DMS114 treated with DMSO at 0.1 percent for 48 hours (cell line): Measurements from ENCODE around the gene NUP93.
"Not testable (repeated sequence)": the region's sequence is repeated elsewhere in the genome, so short reads cannot be mapped to it uniquely, and the experiment has no call there.

Experiments used
- DNase-seq: peaks from one replicate; lab custom pipeline; 2025; ENCODE audit not compliant: unreplicated experiment; lab: John Stamatoyannopoulos, UW

The NUP93 gene

DNA sequence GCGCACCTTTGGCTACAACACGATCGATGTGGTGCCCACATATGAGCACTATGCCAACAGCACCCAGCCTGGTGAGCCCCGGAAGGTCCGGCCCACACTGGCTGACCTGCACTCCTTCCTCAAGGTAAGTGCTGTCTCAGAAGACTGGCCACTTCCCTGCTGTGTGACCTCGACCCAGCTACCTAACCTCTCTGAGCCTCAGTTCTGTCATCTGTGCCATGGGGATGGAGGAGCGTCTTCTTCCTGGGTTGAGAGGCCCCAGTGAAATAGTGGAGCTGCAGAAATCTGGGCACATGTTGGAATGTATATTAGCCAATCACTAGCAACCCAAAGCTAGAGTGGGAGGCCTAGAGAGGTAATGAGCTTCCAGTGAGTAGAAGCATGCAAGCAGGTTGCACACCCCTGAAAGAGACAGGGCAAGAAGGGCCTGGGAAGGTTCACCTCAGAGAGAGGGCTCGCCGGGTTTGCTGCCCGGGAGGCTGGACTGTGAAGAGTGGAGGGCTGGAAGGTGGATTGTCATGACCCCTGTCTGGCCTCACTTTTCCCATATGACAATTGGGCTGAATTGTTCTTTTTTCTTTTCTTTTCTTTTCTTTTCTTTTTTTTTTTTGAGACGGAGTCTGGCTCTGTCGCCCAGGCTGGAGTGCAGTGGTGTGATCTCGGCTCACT is 135.6 kb downstream of the NUP93 start:
- DNase-seq: no peak

DNA sequence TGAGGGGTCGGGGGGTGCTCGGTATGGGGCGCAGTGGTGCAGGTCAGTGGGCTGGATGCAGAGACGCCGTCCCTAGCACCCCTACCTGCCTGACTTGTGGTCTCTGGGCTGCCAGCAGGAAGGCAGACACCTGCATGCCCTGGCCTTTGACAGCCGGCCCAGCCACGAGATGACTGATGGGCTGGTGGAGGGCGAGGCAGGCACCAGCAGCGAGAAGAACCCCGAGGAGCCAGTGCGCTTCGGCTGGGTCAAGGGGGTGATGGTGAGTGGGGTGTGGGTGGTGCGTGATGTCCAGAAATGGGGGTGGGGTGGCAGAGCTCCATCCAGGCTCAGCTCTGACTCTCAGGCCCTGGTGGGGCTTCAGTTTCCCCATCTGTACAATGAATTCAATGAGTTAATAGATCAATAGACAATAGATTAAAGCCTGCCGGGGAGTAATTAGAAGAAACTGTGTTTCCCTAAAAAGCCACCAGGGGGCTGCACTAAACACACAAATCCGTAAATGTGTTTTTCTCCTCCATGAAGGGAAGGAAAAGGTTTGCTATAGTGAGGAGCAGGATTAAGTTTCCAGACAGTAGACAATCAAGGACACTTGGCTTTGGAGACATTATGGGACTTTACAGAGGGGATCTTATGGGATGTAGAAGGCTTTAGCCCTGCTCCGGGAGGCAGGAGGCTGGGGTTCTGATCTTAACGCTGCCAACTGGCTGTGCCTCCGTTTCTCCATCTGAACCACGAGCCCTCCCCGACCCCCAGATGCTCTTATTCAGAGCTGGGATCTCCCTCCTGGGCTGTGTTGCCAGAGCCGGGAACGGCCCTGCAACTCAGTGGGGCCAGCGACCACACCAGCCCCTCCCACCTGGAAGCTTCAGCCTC is 137.3 kb downstream of the NUP93 start:
- DNase-seq: peak; percentile 65

DNA sequence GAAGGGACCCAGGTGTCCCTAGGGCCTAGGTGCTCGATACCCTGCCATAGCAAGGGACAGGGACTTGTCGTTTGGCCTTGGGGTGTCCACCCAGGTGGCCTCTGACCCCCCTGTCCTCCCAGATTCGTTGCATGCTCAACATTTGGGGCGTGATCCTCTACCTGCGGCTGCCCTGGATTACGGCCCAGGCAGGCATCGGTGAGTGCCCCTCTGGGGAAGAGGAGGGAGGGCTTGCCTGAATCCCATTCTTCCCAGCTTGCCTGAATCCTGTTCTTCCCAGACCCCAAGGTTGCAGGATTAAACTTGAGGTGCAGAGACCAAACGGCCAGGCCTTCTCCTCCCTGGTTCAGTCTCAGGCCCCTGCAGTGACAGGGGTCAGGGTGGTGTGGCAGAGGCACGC is 138.2 kb downstream of the NUP93 start:
- no peak for DNase-seq

DNA sequence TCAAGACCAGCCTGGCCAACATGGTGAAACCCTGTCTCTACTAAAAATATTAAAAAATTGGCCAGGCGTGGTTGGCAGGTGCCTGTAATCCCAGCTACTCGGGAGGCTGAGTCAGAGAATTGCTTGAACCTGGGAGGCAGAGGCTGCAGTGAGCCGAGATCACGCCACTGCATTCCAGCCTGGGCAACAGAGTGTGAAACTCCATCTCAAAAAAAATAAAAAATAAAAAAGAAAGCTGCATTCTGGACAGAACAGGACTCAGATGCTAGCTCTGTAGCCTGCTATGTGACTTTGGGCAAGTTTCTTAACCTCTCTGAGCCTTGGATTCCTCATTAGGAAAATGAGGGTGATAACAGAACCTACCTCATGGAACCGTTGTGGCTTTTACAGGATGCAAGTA is 138.8 kb downstream of the NUP93 start:
- DNase-seq: not testable (repeated sequence)

DNA sequence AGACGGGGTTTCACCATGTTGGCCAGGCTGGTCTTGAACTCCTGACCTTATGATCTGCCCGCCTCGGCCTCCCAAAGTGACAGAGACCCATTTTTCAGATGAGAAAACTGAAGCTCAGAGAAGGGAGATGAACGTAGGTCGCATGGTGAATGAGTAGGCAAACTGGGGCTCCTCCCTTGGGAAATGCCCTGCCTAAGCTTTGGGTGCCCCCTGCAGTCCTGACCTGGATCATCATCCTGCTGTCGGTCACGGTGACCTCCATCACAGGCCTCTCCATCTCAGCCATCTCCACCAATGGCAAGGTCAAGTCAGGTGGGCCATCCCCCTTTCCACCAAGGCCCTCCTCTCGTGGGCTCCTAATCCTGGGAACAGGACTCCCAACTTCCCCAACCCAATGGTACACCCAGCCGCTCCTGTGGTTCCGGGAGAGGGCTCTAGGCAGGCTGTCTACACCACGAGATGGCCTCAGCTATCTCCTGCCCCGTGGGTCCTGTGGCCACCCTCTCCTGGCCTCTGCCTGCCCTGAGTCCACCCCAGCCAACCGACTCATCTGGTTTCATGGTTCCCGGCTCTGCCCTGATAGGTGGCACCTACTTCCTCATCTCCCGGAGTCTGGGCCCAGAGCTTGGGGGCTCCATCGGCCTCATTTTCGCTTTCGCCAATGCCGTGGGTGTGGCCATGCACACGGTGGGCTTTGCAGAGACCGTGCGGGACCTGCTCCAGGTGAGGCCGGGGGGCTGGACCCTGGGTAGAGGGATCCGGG is 139.8 kb downstream of the NUP93 start:
- DNase-seq: no peak

DNA sequence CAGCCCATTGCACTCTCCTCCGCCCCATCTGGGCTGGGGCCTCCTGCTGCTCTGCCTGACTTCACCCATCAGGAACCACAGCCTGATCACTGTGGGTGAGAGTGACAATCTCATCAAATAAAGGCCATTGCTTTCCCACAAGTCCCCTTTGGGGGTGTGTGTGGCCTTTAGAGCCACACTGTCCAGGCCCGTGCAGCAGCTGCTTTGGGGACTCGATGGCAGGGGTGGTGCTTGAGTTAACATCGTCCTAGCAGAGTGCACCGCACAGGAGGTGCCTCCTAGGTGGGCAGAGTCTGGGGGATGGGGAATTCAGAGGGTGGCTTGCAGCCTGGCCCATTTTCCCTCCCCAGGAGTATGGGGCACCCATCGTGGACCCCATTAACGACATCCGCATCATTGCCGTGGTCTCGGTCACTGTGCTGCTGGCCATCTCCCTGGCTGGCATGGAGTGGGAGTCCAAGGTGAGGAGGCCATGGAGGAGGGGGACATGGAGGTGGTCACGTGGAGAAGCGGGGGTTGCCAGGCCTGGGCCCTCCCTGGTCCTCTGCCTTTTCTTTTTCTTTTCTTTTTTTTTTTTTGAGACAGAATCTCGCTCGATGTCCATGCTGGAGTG is 140.5 kb downstream of the NUP93 start:
- no peak for DNase-seq

DNA sequence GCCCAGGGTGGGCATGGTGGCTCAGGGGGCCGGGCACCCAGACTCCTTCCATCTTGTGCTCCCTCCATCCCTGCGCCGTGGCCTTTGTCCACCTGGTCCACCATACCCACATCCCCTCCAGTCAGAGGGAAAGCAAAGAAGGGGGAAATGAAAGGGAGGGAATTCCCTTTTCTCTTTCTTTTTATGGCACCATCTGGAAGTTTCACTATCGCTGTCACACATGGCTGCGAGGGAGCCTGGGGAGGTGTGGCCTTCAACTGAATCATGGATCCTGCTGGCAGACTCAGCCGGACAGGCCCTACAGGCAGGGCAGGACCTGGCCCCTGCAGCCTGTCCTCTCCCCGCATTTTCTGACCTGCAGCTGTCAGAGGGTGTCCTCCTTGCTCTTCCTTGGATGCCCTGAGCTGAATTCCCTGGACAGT is 141.3 kb downstream of the NUP93 start:
- no peak for DNase-seq

DNA sequence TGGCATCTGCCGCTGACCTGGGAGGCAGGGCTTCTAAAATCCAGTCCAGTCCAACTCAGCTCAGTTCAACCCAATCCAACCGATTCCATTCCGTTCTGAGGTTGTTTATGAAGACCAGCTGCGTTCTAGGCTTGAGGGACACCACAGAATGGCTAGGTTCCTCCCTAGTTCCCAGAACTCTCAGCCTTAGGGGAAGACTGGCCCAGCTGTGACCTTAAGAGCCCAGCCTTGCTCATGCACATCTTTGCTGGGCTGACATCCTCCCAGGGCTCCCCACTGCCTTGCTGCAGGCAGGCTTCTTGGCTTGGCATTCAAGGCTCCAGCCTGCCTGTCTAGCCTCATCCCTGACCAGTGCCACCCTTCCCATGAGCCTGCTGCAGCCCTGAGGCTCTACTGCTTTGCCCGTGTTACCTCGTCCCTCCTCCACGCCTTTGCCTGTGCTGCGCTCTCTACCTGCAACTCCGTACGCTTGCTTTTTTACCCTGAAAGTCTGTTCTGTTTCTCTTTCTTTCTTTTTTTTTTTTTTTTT is 143.0 kb downstream of the NUP93 start:
- no peak for DNase-seq

DNA sequence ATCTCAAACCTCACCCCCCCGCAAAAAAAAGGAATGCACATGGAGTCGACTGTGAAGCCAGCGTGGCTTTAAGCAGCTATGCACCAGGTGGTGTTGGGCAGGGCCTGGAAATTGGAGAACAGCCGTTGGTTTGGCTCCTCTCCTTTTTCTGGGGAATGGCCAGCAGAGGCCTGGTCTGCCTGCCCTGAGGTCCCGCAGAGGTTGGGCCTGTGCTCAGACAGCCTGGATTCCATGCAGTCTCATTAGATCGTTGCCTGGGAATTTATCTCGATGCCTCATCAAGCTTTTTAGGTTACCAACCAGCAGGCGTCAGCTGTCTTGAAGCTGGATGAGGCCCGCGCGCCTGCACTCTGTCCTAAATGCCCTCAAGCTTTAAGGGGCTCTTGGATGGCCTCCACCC is 144.9 kb downstream of the NUP93 start:
- DNase-seq: no peak

DNA sequence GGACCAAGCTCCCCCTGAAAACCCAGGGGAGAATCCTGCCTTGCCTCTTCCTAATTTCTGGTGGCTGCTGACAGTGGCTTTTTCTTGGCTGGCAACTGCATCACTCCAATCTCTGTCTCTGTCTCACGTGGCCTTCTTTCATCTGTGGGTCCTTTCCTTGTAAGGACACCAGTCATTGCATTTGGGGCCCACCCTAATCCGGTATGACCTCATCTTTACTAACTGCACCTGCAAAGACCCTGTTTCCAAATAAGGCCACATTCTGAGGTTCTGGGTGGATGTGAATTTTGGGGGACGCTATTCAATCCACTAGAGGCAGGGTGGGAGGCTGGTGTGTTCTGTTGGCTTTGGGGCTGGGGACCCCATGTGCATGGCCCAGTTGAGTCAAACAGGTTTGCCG is 146.1 kb downstream of the NUP93 start:
- DNase-seq: no peak

DNA sequence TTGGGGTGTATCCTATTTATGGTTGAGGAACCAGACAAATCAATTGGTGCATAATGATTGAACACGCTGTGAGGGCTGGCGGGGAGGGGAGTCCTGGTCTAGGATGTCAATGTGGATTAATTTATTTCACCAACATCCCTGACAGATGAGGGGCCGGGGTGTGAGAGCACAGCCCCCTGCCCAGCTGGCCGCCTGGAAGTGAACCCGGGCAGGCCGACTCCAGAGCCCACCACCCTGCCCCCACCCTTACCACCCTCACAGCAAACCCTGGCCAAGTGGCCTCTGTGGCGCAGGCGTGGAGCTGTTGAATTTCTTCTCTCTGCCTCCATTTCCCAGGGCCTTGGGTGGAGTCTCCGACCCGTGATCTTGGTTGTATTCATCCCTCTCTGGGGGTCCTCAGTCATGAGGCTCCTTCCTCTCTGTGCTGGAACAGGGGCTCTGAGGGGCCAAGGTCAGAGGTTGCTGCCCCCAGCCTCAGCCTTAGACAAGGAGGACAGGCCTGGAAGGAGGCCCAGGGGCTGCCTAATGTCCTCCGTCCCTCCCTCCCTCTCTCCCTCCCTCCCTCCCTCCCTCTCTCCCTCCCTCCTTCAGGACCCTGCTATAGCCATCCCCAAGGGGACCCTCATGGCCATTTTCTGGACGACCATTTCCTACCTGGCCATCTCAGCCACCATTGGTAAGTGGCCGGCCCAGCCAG is 147.7 kb downstream of the NUP93 start:
- DNase-seq: no peak

DNA sequence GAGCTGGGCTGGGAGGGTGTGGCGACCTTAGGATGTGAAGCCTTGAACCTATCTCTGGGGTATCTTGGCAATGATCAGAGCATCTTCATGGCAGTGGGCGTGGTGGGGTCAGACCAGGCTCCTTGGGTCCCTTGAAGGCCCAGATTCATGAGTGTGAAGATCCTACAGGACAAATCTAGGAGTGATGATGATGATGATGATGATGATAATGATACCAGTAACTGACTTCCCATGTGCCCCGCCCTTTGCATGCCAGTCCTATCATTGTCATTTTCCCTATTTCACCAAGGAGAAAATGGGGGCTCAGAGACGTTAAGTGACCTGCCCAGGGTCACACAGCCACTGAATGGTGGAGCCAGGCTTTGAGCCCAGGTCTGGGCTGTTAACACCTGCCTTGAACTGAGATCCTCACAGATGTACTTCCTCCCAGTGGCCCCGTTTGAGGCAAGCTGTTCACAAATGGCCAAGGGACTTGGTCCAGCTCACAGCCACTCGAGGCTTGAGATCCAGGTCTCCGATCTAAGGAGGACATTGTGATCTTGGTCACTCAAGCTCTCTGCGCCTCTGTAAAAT is 148.4 kb downstream of the NUP93 start:
- DNase-seq: no peak

DNA sequence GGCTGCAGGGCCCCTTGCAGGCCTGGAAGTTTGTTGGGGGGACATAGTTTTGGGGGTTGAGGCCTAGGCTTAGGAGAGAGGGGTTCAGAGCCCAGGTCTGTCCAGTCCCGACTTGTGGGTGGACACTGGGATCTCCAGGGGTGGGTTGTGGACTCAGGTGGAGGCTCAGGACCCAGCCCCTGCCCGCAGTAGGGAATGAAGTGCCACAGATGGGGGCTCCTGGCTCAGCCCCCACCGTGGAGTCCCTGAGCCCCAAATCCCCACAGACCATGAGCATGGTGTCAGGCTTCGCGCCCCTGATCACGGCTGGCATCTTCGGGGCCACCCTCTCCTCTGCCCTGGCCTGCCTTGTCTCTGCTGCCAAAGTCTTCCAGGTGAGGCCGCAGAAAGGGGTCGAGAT is 149.3 kb downstream of the NUP93 start:
- DNase-seq: no peak

DNA sequence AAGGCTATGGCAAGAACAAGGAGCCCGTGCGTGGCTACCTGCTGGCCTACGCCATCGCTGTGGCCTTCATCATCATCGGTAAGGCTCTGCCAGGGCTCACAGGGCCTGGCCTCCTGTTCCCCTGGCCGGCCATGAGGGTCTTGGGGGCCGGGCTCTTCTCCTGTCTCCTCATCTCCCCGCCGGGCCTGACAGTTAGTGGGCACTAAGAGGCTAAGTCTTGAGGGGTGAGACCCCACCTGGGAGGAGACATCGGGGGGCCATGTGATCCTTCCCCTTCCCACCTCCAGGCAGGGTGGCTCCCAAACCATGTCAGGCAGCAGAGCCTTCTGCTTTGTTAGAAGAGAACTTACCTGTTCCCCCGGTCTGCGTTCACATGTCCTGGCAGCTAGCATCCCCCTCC is 150.2 kb downstream of the NUP93 start:
- DNase-seq: no peak

DNA sequence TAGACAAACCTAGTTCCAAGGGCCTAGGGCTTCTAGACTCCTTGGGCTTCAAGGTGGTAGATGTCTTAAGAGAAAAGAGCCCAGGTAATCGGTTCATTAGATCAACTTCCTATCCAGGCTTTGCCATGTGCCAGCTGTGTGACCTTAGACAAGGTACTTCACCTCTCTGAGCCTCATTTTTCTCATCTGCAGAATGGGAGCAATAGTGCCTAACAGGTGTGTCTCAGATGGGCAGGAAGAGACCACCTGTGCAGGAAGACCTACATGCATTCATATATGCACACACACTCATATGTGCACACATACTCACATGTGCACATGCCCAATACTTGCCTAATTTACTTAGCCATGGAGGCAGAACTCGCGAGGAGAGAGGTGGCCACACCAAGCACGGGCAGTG is 150.8 kb downstream of the NUP93 start:
- no peak for DNase-seq

DNA sequence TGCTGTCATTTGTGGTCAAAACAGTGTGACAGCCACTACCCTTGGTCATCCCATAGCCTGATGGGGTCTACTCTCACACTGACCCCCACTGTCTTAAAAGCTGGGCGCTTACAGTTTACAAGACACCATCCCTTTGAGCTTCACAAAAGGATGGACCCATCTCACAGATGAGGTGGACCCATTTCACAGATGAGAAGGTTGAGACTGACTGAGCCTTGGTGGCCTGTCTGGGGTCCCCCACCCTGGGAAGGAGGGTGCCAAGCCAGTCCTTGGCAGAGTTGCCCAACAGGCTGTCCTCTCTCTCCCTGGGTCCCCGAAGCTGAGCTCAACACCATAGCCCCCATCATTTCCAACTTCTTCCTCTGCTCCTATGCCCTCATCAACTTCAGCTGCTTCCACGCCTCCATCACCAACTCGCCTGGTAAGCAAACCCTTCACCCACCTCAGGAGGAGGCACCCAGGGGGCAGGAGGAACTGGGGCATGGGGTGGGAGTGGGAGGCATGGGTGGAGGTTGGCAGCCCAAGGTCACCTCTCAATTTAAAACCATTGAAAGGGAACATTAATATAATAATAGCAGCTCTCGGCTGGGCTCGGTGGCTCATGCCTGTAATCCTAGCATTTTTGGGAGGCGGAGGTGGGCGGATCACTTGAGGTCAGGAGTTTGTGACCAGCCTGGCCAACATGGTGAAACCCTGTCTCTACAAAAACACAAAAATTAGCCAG is 152.3 kb downstream of the NUP93 start:
- DNase-seq: no peak

DNA sequence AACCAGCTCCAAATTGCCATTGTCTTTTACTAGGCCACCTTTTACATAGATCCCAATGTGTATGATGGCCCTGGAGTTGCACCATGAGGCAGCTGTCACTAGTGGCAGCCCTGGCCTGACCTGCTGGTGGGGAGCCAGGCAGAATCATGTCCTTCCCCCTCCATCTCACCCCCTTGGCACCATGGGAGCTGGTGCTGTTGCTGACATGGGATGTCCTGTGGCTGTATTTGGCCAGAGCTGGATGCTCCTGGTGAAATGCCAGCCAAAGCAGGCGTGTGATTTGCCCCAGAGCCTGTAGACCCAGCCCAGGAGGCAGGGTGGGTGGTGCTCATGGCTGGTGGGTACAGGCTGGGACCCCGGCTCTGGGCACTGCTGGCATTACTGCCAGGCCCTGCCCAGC is 153.7 kb downstream of the NUP93 start:
- DNase-seq: no peak

DNA sequence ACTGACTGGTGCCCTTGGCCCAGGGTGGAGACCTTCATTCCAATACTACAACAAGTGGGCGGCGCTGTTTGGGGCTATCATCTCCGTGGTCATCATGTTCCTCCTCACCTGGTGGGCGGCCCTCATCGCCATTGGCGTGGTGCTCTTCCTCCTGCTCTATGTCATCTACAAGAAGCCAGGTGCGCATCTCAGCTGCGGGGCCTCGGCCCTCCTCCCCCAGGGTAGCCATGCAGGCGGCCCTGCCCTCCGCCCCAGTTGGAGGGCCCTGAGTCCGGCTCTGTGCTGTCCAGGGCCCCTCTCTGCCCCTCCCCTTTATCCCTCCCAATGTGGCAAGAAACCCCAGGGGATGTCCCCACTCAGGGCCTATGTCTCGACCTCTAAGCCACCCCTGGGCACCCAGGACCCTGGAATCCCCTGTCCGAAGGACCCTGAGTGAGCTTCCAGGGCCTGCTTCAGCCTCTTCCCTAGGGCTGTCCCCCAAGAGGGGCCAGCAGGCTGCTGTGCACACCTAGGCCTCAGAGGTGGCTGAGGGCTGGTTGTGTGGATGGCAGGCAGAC is 154.2 kb downstream of the NUP93 start:
- no peak for DNase-seq

DNA sequence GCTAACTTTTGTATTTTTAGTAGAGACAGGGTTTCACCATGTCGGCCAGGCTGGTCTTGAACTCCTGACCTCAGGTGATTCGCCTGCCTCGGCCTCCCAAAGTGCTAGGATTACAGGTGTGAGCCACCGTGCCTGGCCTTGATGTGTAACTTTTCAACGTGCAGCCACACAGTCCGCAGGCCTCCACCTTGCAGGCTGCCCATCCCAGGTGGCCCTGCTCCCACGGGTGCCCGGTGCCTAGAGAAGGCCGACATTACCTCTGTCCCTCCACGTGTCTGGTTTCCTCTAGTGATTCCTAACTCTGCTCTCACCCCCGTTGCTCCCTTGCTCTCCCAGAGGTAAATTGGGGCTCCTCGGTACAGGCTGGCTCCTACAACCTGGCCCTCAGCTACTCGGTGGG is 155.0 kb downstream of the NUP93 start:
- not testable (repeated sequence) for DNase-seq
